H1 (cell line): ENCODE results near the gene CYP26A1. TPM values are rescaled to one million over a fixed set of nuclear protein-coding genes. Genes with fewer than 3 reads are reported as not detected.

Source experiments
- CTCF ChIP-seq, 3 experiments: IDR thresholded peaks; 1 replicate in 2 of 3; 2 replicates in 1 of 3; pipeline versions ENCODE4 v1.5.1 to v1.6.1; 2011; ENCODE audit warnings: low read length in 3 of 3, mild to moderate bottlenecking in 3 of 3, inconsistent platforms in 2 of 3, low read depth in 1 of 3, moderate library complexity in 1 of 3; ENCODE audit not compliant: insufficient read depth in 1 of 3; ENCODE audit errors: control extremely low read depth in 1 of 3
- EZH2 ChIP-seq: fragments of 200-600 bp; sonication (generic); IDR thresholded peaks from 2 replicates; pipeline ENCODE4 v1.7.1; 2012; ENCODE audit warnings: low read depth, mild to moderate bottlenecking, moderate library complexity, low read length, inconsistent platforms; ENCODE audit not compliant: severe bottlenecking
- RBBP5 ChIP-seq: IDR thresholded peaks from 2 replicates; pipeline ENCODE4 v1.7.1; 2012; ENCODE audit warnings: low read depth, mild to moderate bottlenecking, inconsistent platforms, low read length, moderate library complexity, borderline replicate concordance
- RNF2 ChIP-seq: fragments of 200-900, 300-1000 bp; sonication (generic); IDR thresholded peaks from 2 replicates; pipeline ENCODE4 v1.7.1; 2016; ENCODE audit warnings: borderline replicate concordance, low read depth, mild to moderate bottlenecking, antibody characterized with exemption, low read length; ENCODE audit not compliant: poor library complexity, severe bottlenecking; ENCODE audit errors: missing control alignments
- YY1 ChIP-seq: IDR thresholded peaks from 2 replicates; pipeline ENCODE4 v1.6.1; 2011; ENCODE audit warnings: low read depth, mild to moderate bottlenecking, low read length
- polyA plus RNA-seq, 7 experiments: library from polyadenylated mRNA; depleted of rRNA in 3 of 7; stranded (reverse) in 5 of 7; unstranded in 2 of 7; fragments of >200 nt in 5 of 7; fragments of 200-250 nt in 2 of 7; gene quantifications; 1 replicate in 5 of 7; 2 replicates in 1 of 7; 4 replicates in 1 of 7; pipeline versions ENCODE4 v1.2.1 to v1.2.3, GENCODE V29; 2011 to 2013; ENCODE audit warnings: missing spikeins in 2 of 7, mixed read lengths in 2 of 7
- total RNA-seq: library from RNA; stranded (reverse); fragmentation: NEBNext Ultra II Directional; extraction: Animal tissue kit (Norgen Biotek cat#: 25700); gene quantifications from 2 replicates; pipeline ENCODE4 v1.2.1, GENCODE V29; 2021

CYP26A1 gene
- total and polyA plus RNA-seq, 2 of the 8 experiments (the other 6 are each of a cell fraction or from before 2014, with no cell fraction given): 5.0 to 9.1 TPM

- TF ChIP-seq CTCF (IDR thresholded peaks at IDR 0.05; ENCODE audit: control extremely low read depth in 1 of 3, insufficient read depth in 1 of 3, low read depth in 1 of 3, low read length in 3 of 3) (no peak), YY1 (no peak), RNF2 (peak; percentile 62), RBBP5 (no peak), EZH2 (peak; percentile 68)
Observed at GRCh38 chr10:93063144-93063976, 10.3 kb upstream of the CYP26A1 start (continued).
